Measurements from ENCODE around the gene RIPOR3.

Gene RIPOR3

DNA sequence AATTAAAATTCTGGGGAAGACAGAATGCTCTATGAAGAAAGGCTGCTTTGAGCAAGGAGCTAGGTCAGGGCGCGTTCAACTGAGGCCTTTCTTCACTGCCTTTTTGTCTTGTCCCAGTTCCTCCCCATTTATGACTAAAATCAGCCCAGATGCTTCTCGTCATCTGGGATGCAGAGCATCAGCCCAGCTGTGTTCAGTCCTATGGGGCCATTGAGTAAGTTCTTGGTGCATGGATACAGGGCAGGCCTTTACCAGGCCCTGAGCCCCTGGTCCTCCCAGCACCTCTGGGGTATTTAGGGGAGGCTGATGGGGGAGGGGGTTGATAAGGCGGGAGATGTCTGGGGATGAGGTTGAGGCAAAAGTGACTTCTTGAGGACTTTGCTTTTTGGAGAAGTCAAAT, 125.5 kb downstream of the RIPOR3 start:
- TF ChIP-seq, protein P1, sequence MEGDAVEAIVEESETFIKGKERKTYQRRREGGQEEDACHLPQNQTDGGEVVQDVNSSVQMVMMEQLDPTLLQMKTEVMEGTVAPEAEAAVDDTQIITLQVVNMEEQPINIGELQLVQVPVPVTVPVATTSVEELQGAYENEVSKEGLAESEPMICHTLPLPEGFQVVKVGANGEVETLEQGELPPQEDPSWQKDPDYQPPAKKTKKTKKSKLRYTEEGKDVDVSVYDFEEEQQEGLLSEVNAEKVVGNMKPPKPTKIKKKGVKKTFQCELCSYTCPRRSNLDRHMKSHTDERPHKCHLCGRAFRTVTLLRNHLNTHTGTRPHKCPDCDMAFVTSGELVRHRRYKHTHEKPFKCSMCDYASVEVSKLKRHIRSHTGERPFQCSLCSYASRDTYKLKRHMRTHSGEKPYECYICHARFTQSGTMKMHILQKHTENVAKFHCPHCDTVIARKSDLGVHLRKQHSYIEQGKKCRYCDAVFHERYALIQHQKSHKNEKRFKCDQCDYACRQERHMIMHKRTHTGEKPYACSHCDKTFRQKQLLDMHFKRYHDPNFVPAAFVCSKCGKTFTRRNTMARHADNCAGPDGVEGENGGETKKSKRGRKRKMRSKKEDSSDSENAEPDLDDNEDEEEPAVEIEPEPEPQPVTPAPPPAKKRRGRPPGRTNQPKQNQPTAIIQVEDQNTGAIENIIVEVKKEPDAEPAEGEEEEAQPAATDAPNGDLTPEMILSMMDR (IDR thresholded peaks at IDR 0.05) = no peak
- TF ChIP-seq ZFX (IDR thresholded peaks at IDR 0.05; ENCODE audit: borderline replicate concordance) = no peak
- H3K27ac ChIP-seq = no peak overlapping the region

DNA sequence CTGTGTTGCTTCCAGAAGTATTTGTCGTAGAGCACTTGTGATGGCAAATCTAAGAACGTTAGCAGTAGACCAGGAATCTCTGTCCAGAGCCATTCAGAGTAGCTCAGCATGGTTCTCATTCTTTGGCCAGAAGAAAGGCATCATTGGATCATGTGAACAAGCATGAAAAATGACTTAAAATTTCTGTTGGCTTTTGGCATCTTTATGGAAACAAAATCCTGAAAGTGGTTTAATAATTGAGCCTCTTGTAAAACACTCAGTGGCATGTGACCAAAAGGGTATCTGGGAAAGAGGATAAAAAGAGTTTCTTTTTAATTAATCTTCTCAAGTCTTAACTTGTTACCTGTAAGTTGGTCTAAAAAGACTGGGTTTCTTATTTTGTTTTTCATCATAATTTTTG, 126.0 kb downstream of the RIPOR3 start:
- no peak overlapping the region for H3K27ac ChIP-seq
- TF ChIP-seq, protein P1 (IDR thresholded peaks at IDR 0.05) = no peak
- TF ChIP-seq ZFX (IDR thresholded peaks at IDR 0.05; ENCODE audit: borderline replicate concordance) = no peak

DNA sequence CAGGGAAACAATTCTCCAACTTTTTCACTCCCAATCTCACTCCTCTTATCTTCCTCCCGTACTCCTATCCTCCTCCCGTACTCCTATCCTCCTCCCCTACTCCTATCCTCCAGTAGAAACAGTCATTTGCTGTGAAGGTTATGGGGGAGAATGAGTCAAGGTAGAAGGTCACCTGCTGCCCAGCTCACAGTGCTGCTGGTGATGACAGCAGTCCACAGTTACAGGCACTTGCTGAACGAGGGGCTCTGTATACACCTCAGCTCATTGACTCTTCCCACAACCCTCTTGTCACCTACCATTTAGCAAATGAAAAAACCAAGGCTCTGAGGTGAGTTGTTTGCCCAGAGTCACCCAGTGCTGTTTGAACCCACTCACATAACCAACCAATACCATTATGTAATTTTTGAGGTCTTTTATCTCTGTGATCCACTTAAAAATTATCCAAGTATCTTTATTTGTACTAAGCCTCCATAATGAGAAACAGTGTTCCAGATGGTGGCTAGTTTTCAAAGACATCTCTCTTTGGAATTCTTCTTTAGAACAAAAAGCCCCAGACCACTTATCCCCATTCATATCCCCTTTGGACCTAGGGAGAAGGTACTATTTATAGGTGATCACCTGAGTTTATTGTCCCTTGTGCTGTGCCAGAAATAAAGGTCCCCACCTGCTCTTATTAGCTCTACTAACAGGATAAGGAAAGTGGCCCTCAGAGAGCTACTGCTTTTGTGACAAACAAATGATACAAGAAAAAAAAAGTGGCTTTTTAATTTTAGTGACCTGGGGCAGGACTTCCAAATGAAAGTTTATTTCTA, 128.0 kb downstream of the RIPOR3 start:
- TF ChIP-seq, protein P1 (IDR thresholded peaks at IDR 0.05) = no peak
- TF ChIP-seq ZFX (IDR thresholded peaks at IDR 0.05; ENCODE audit: borderline replicate concordance) = no peak
- no peak overlapping the region for H3K27ac ChIP-seq

DNA sequence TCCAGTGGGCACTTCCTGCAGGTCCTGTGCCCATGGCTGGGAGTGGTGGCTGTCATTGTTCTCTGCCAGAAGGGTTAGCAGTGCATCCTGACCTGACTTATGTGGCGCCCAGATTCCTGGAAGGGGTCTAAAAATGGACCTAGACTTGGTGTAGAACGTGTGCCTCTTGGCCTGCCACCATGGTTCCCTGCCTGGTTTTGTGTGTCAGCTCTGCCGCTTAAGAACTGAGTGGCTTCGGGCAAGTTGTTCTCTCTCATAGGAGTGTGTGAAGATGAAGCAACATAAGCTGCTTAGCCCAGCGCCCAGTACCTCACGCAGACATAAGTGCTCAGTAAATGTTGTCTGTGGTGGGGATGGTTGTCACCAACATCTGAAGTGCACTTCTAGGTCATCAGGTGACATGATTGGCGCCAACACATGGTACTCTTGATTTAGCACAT, 129.1 kb downstream of the RIPOR3 start:
- no peak overlapping the region for H3K27ac ChIP-seq
- TF ChIP-seq, protein P1 (IDR thresholded peaks at IDR 0.05) = no peak
- no peak for TF ChIP-seq ZFX (IDR thresholded peaks at IDR 0.05; ENCODE audit: borderline replicate concordance)

DNA sequence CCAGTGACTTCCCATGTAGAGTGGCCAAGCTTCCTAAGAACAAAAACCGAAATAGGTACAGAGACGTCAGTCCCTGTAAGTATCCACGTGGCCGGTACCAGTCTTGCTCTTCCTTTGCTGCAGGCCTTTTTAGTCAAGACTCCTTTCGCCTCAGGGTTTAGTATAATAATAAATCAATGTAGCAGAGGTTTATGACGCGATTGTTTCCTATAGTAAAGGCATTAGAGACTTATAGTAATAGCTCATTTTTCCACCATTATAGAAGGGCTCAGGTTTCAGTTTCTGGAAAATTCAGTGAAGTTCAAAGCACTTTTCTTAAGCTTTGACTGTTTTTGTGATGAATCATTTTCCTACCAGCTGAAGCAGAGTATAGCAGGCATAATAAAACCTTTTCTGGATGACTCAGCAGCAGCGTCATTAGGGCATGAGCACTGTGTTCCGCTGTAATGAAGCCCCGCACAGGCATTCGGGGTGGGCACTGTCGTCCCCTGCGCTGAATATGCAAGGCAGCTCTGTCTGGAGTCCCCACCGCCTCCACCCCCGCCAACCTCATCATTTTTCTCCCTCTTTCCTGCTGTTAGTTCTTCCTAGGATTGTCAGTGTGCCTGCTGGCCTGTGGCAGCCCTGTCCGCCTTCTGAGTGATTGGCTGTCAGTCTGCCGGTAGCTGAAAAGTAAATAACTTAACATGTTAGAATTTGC, 129.8 kb downstream of the RIPOR3 start:
- H3K27ac ChIP-seq = no peak overlapping the region
- TF ChIP-seq, protein P1 (IDR thresholded peaks at IDR 0.05) = no peak
- no peak for TF ChIP-seq ZFX (IDR thresholded peaks at IDR 0.05; ENCODE audit: borderline replicate concordance)

DNA sequence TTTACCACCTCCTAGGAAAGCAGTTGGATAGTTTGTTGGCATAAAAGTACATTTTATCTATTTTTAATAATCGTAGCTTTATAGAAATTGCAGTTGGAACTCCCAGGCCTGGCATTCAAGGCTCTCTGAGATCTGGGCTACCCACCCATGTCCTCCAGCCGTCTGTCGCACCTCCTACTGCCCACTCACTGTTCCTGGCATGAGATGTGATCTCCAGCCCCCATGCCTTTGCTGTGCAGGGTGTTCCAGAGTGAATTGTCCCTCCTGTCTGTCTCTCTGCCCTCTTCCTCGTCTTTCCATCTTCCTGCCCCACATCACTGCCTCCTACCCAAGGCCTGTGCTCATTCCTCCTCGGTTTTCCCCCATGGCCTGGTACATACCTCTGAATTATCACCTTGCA, 130.5 kb downstream of the RIPOR3 start:
- H3K27ac ChIP-seq = no peak overlapping the region
- no peak for TF ChIP-seq ZFX (IDR thresholded peaks at IDR 0.05; ENCODE audit: borderline replicate concordance)
- TF ChIP-seq, protein P1 (IDR thresholded peaks at IDR 0.05) = no peak

Data from 22Rv1 (cell line).